G401.6 (cell line): ENCODE data around the gene PAFAH2.

Source experiments
- FAIRE-seq: peaks from 2 replicates; lab custom pipeline; 2012; peaks lifted over from hg19 to GRCh38; lab: Jason Lieb, UNC

The PAFAH2 gene

DNA sequence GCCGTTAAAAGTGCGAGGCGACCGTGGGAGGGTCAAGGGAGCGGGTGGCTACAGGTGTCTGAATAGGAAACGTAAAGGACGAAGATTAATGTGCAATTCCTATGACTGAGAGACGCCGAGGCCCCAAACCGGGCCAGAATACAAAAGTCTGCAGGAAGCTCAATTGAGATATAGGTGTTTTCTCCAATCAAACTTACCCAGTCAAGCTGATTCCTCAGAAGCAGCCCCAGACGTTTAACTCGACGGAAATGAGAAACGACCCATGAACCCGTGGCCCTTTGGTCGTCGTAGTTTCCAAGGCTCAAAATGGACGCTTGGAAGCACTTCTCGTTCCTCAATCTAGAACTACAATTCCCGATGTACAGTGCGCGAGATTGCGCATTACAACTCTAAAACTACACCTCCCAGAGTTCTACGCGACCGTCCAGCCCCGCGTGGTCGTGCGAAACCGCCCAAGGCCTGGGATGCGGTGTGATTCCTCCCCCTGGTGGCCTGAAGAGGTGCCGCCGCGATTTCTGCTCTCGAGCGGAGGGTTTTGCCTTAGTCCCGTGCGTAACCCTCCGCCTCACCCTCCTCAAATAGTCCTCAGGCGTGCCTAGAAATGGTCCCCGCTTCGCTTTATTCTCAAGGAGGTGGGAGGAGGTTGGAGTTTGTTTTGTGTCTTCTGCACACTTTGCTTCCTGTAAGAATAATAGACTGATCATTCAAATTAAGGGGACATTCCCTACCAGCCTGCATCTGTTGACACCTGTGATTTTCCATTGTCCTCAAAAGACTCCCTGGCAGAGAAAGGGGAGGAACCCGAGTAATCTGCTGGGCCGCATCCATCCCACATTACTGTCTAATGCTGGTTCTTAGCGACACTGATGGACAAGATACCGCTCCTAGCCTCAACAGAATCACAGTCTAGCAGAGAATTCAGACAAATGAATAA, at the start of gene PAFAH2:
PAFAH2 (minus strand) TSS at position 236 of the 934 bp plus-strand sequence. CDS start 7,247 bp downstream, outside the sequence.
- FAIRE-seq, result peak; percentile 98

DNA sequence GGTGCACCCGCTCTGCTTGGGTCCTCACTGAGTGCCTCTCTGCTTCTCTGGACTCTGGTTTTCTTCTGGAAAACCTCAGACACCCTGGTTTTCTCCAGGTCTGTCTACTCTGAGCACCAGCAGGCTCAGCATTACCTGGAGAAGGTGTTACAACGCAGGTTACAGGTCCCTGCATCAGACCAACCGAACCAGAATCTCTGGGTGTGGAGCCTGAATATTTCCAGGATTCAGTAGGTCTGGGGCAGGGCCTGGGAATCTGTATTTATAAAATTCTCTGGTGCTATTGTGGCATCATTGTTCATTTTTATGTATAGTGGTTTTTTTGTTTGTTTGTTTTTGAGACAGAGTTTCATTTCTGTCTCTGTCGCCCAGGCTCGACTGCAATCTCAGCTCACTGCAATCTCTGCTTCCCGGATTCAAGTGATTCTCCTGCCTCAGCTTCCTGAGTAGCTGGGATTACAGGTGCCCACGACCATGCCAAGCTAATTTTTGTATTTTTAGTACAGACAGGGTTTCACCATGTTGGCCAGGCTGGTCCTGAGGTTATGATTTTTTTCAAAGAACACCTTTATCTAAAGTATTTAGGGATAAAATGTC, 49.5 kb upstream of the PAFAH2 start:
- no peak for FAIRE-seq

DNA sequence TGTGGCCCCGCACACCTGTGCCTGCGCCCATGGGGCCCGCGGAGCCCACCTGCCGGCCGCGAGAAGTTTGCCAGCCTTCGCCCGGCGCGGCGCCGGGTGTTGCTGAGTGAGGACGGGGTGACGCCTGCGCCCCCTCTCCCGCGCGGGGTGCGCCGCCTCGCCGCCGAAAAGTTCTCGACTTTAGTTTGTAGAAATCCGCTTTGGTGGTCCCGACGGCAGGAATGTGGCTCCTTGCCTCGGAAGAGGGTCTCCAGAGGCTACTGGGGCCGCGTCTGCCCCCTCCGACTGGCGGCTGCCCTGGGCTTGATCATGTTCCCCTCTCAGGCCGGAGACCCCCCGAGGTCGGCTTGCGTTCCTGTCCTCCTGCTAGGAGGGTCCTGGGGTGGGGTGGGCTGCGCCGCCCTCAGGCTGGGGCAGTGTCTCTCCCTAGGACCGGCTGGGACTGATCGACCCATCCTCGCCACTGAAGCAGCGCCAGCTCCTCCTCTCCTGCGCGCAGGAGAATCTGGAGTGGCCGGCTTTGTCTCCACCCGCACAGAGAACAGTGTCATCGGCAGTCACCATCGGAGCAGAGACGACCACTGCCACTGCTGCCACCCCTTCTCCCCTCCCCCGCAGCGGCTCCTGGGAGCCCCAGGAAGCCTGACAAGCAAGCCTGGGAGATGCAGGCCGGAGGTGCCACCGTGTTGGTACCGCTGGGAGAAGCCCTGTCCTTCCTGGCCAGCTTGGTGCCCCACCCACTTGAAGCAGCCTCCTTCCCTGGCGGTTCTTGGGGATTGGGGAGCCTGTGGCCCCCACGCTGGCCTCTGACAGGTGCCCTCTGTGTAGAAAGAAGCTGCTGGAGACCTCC, 48.6 kb upstream of the PAFAH2 start:
- no peak for FAIRE-seq

DNA sequence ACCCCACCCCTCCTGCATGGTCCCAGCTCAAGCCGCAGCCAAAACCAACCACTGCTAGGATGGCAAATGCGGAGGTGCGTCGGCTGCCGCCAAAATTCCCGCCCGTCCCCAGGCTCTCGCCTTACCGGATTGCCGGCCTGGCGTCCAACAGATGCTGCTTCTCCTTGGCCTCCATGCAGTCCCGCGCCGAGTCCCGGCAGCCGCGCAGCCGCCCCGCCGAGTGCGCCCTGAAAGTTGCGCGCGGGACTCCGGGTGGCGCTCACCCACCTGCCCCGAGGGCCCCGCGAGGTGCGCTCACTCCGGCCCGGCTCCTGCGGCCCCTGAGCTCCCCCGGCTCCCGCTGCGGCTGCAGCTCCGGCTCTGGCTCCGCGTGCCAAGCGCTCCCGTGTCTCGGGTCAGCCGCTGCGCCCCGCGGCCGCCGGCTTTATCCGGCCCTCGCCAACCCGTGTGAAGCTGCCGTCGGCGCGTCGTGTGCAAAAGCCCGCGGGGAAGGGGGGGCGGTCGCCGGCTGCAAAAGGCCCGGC, 47.9 kb upstream of the PAFAH2 start, which contains the start of gene SLC30A2:
SLC30A2 (minus strand) TSS at position 397 of the 524 bp plus-strand sequence; CDS start at position 175, 222 bp downstream.
- no peak for FAIRE-seq

DNA sequence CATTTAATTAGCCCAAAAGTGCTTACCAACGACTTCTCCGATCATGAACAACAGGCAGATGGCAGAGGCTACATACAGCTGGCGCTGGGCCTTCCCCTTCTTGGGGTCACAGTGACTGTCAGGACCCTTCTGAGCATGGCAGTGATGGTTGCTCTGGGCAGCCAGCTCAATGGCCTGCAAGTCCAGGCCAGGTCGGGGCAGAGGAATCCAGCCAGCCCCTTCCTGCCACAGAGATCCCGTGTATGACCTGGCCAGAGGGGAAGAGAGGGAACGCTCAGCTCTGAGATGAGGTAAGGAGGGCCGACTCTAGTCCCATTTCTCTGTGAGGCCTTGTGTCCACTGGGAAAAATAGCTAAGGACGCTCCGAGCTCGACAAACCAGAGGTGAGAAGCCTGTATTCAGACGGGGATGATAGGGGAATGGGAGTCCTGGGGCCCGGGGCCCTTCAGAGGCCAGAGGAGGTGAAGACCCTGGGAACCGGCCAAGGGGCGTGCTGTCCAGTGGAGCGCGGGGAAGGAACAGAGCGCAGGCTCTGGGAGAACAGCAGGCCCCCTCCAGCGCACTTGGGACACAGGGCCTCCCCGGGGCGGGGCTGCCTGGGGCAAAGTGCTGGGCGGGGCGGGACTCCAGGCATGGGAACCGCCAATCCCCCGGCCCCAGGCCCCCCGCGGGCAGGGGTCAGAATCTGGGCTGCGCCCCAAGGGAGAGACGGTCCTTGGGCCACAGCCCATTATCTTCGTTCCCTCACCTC, 47.3 kb upstream of the PAFAH2 start:
- FAIRE-seq, result no peak

DNA sequence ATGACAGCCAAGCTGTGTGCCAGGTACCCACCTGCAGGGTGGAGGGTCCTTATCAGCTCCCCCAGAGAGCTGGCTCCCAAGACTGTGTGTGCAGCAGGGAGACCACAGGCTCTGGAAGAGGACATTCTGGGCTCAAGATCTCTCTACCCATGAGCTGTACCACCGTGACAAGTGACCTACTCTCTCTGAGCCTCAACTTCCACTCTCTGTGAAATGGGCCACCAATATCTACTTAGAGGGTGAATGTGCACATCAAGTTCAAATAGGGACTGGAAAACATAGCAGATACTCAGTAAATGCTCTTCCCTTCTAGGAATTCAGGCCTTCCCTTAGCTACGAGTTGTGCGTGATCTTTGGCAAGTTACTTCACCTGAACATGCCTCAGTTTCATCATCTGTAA, 46.6 kb upstream of the PAFAH2 start:
- no peak for FAIRE-seq

DNA sequence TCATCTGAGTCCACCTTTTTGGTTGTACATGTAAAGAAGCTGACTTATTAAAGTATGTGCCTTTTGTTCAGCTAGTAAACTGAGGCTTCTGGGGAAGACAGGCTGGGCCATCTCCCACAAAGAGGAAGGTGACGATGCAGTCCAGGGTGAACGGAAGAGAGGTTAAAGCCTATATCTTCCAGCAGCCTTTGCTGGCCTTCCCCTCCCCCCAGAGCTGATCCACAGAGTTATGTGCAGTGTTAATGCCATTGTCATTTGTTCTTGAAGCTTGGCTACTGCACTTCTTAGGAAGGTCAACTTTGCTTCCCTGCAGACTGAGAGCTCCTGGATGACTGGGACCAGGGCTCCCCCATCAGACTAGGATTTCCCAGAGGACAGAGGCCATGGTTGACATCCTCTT, 45.9 kb upstream of the PAFAH2 start:
- FAIRE-seq, result no peak

DNA sequence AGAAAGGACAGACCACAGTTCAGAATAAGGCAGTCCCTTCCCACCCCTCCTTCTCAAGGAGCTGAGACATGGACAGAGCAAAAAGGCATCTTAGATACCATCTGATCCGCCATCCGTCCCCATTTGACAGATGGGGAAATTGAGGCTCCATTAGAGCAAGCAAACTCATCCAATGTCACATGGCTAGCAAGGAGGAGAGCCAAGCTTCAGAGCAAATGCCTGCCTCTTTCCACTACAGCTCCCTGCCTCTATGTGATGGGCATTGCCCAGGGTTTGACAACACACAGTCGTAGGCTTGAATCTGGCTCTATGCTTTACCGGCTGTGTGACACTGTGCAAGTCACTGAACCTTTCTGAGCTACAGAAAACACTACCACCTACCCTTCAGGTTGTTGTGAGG, 44.1 kb upstream of the PAFAH2 start:
- no peak for FAIRE-seq

DNA sequence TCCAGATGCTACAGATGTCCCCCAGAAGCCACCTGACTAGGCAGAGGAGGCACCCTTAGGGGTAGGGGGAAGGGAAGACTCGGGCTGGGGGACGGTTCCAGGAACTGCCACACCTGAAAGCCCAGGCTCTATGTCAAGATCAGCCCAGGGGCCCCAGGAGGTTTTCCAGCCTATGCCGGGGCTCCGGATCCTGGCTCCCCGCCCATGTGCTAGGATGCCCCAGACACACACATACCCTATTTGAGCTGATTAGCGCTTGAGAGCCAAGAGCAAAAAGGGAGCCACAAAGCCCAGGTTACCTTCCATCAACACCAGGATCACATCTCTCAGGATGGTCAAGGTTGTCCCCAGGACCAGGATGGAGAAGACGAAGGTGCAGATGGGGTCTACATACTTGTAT, 43.5 kb upstream of the PAFAH2 start:
- no peak for FAIRE-seq

DNA sequence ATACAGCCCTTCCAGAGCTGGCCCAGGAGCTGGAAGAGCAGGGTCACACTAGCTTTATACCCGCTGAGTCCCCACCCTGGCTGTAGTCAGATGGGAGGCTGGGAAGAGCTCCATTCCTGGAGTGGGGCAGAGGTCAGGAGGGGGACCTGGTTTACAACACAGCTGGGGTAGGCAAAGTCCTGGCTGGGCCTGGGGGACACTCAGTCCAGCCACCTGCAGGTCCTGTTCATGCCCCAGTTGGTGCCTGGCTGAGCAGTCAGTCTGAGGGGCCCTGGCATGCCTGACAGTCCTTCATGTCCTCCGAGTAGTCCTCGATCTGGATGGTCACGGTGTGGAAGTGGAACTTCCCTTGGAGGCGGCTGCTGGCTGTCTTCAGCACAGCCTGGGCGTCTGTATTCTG, 41.0 kb upstream of the PAFAH2 start:
- FAIRE-seq, result no peak

DNA sequence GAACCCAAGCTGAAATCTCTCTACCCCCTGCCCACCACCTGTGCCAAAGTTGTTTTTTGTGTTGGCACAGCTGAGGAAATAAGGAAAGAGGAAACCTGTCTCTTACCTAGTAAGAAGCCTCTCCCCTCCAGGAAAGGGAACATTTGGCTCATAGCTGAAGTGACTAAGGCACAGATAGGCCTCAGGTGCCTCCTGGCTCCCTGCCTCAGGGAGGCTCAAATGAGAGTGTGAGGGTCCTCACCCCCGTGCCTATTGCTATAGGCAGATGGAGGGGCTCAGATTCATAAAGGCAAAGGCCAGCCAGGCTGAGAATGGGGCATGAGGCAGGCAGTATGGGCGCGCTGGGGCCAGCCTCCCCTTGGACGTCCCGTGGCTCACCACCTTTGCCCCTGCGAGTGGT, 40.6 kb upstream of the PAFAH2 start:
- FAIRE-seq, result no peak

DNA sequence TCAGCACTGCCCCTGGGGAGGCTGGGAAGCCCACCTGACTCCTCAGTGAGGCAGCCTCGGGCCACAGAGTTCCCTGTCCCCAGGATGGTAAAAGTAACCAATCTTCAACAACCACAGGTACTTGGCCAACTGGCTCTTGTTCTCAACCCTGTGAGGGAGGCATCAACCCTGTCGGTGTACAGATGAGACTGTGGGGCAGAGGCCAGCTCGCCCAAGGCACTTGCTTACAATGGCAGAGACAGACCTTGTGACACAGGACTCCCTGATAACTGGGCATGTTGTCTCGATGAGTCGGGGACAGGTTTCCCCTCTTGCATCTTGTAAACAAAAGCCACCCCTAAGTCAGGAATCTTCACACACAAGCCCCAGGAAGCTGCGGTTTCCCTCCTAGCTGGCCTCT, 40.0 kb upstream of the PAFAH2 start:
- FAIRE-seq, result no peak

DNA sequence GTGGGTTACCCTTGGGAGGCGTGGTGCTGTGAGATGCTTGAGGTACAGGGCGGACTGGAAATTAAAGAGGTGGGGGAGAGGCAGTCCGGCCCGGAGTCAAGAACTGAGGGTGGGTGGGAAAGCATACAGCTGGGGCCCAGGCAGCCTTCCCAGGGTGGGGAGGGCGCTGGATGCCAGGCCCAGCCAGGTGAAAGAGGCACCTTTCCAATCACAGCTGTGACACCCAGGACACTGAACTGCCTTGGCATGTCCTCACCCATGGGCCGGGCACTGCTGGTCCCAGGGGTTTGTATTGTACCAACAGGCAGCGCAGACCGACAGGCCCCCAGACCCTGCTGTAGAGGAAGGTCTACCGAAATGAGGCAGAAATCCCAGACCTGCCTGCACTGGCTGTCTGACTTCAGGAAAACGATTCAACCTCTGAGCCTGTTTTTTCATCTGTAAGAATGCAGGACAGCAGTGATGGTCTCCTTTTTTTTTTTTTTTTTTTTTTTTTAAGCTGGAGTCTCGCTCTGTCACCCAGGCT, 39.0 kb upstream of the PAFAH2 start:
- no peak for FAIRE-seq

DNA sequence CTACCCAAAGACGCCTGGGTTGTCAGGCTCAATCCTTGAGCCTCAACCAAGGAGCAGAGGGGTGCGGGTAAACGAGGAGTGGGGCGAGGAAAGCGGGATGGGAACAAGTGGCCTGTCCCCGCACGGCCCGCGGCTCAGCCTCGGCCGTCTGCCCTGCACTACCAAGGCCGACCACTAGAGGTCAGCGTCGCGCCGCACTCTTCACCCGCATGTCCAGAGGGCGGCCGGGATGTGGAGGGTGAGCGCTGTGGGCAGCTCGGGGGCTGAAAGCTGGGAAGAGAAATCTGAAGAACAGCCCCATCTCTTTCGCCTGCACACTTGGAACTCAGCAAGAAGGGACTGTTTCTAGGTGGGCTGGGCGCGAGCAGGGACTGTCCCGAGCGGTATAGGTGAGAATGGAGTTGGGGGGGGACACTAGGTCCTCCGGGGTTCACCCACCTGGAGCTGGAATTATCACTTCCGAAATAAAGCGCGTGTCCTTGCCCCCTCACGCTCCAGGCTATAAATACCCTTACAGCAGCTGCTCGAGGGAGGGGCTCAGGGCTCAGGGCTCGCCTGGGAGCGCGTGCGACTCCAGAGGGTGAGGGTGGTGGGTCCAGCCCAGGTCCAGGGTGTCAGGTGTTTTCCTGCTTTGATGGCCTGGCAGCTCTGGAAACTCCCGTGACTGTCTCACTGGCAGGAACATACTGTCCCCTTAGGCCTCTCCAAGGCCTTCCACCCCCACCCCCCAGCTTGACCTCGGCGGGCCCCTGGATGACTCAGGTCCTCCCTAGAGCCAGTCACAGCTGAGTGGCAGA, 38.3 kb upstream of the PAFAH2 start:
- FAIRE-seq, result peak; percentile 86

DNA sequence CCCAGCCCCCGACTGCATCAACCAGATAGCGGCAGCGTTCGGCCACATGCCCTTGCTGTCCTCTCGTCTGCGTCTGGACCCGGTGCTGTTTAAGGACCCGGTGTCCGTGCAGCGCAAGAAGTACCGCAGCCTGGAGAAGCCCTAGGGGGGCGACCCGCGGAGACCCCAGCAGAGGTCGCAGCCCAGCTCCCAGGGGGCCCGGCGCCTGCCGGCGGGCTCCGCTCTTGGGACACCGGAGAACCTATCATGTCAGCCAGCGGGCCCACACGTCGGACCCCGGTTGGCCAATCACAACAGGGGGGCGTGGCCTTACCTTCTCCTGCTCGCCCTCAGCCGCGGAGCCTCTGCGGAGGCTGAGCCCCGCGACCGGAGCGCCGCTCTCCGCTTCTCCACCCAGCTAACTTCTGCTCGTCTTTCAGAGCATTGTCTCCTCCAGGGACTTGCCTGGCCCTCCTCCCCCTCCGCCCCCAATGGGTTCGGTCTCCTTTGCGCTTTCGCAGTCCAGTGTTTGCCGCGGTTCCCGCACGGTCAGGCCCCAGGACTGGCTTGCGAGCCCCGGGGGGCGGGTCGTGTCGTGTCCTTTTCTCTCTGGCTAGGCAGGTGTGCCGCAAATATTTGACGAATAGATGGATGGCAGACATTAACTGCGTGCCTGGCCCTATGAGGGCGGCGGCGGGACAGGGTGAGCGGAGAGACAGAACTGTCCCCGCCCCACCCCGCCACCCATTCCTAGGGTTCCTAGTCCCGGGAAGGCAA, 37.5 kb upstream of the PAFAH2 start:
- FAIRE-seq, result peak; percentile 89

DNA sequence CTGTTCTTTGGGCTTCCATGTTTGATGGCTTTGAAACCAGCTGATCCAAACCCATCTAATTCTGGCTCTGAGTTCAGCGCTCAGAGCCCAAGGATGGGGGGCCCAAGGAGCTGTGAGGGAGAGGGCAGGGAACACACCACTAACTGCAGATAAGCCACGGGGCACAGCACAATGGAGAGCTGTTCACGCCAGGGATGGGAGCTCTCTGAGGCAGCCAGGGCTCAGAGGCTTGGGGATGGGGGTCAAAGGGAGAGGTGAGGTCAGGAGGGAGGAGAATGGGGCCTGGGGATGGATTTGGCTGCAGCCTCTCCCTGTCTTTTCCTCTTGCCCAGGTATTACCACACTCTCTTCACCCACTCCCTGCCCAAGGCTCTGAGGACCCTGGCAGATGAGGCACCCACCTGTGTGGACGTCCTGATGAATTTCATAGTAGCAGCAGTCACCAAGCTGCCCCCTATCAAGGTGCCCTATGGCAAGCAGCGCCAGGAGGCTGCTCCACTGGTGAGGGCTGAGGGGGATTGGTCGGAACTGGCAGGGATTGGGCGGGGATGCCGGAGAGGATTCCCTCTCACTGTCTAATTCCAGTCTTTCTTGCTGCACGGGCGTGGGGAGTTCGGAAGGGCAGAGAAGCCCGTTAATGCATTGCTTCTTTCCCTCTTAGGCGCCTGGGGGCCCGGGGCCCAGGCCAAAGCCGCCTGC, 36.8 kb upstream of the PAFAH2 start:
- no peak for FAIRE-seq

DNA sequence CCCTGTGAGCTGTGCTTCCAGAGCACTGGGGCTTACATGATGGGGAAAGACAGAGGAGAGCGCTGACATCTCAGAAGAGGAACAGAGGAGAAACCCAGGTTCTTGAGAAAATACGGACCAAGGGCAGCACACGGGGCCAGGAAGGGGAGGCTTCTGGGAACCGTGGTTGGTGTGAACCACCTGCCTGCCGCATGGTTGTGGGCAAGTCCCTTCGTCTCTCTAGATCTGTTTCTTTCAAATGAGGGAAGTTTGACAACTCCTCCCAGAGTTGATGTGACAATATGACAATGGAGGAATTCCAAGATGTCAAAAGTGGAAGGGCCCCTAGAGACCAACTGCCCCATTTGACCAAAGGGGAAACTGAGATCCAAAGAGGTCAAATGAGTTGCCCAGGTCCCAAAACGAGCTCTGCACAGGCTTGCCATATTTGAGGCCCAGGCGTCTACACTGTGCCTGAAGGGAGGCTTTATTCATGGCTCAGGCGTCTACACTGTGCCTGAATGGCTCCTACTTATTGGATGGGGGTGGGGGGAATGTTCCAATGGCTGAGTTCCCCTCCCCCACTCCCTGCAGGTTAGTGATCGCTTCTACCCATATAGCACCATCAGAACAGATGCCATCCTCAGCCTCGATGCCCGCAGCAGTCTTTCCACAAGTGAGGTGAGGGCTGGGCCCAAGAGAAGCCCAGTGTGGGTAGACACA, 34.9 kb upstream of the PAFAH2 start:
- FAIRE-seq, result no peak

DNA sequence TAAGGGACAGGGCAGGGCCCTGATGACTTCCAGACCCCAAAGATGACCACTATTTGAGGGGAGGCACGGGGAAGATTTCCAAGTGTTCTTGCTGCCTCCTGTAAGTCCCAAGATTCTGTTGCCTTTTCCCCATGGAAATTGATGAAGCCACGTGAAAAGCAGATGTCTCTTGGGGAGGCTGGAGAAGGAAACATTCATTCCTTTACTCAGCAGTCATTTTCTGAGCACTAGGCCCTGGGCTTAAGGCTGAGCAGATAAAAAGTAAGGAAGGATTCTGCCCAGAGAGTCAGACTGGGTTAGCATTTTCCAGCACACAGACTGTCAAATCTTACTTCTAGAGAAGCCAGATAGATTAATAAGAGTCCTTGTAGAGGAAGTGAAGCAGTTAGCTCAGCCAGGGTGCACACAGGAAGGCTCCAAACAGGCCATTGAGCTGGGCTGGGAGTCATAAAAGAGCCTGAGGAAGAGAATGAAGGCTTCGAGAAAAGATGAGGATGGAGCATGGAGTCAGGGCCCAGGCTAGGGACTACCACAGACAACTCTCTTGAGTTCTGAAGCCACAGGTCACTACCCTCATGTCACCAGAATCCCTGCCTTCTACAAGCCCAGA, 33.9 kb upstream of the PAFAH2 start:
- no peak for FAIRE-seq
